H1 (cell line): ENCODE measurements around the gene UNC93A. TPM values are rescaled to one million over a fixed set of nuclear protein-coding genes. Genes with fewer than 3 reads are reported as not detected.

Source experiments
- CTCF ChIA-PET: fragments of 300-600 bp; sonication (Branson Sonifier 250); formaldehyde crosslinking; loops from one replicate; lab custom pipeline; 2021; ENCODE audit not compliant: partially characterized antibody; lab: Charles Lee
- POLR2A ChIA-PET: fragments of 300-600 bp; sonication (Branson Sonifier 250); formaldehyde crosslinking; loops from one replicate; lab custom pipeline; 2021; ENCODE audit warnings: inconsistent platforms; ENCODE audit not compliant: partially characterized antibody; lab: Charles Lee
- DNase-seq, 2 experiments: peaks; one replicate each; pipeline versions ENCODE4 v3.0.0 to v3.0.0-alpha.2; 2010 to 2022; ENCODE audit warnings: low spot score in 2 of 2, low read depth in 1 of 2, mixed read lengths in 1 of 2
- FAIRE-seq: peaks from 2 replicates; lab custom pipeline; 2011; peaks lifted over from hg19 to GRCh38; lab: Jason Lieb, UNC
- H2AFZ ChIP-seq: 2 replicates; pipeline ENCODE4 v1.8.1; 2012; ENCODE audit warnings: low read length, inconsistent platforms
- H2AK5ac ChIP-seq: 2 replicates; pipeline ENCODE4 v1.6.1; 2013; ENCODE audit warnings: low read depth, low read length
- H2BK120ac ChIP-seq: replicated peaks from 2 replicates; pipeline ENCODE3; 2013; ENCODE audit warnings: low read depth, low read length, inconsistent platforms
- H2BK12ac ChIP-seq: 2 replicates; pipeline ENCODE4 v1.6.1; 2013; ENCODE audit warnings: low read depth, low read length
- H2BK15ac ChIP-seq: 2 replicates; pipeline ENCODE4 v1.6.1; 2013; ENCODE audit warnings: low read length
- H2BK20ac ChIP-seq: 2 replicates; pipeline ENCODE4 v1.6.1; 2013; ENCODE audit warnings: low read length
- H2BK5ac ChIP-seq: 2 replicates; pipeline ENCODE4 v1.6.1; 2013; ENCODE audit warnings: low read depth, low read length
- H3K14ac ChIP-seq: 2 replicates; pipeline ENCODE4 v1.6.1; 2013; ENCODE audit warnings: inconsistent platforms; ENCODE audit not compliant: insufficient read length
- H3K18ac ChIP-seq: 2 replicates; pipeline ENCODE4 v1.6.1; 2013; ENCODE audit warnings: low read length; ENCODE audit errors: extremely low read depth
- H3K23ac ChIP-seq: 2 replicates; pipeline ENCODE4 v1.6.1; 2013; ENCODE audit warnings: inconsistent platforms; ENCODE audit not compliant: insufficient read length
- H3K23me2 ChIP-seq: 2 replicates; pipeline ENCODE4 v1.6.1; 2013; ENCODE audit warnings: low read depth, low read length
- H3K27ac ChIP-seq: 2 replicates; pipeline ENCODE4 v1.6.1; 2011; ENCODE audit warnings: low read depth, low read length, inconsistent platforms
- H3K27me3 ChIP-seq, 4 experiments: replicated peaks in 1 of 4; 1 replicate in 1 of 4; 2 replicates in 3 of 4; pipeline versions ENCODE4 v1.6.1 to v1.8.1; 2011 to 2013; ENCODE audit warnings: low read length in 3 of 4, mild to moderate bottlenecking in 3 of 4, inconsistent platforms in 2 of 4, mixed read lengths in 2 of 4, moderate library complexity in 1 of 4; ENCODE audit not compliant: control insufficient read depth in 3 of 4, insufficient read depth in 3 of 4; ENCODE audit errors: extremely low read depth in 1 of 4
- H3K36me3 ChIP-seq, 4 experiments: 2 replicates each; pipeline versions ENCODE4 v1.6.1 to v1.8.1; 2011 to 2013; ENCODE audit warnings: mild to moderate bottlenecking in 4 of 4, low read length in 3 of 4, moderate library complexity in 2 of 4, control low read depth in 1 of 4, inconsistent platforms in 1 of 4; ENCODE audit not compliant: insufficient read depth in 4 of 4, control insufficient read depth in 2 of 4
- H3K4ac ChIP-seq: replicated peaks from 2 replicates; pipeline ENCODE3; 2013; ENCODE audit warnings: low read length, low read depth, mixed read lengths, inconsistent platforms; ENCODE audit not compliant: insufficient read length
- H3K4me1 ChIP-seq, 4 experiments: replicated peaks in 1 of 4; 1 replicate in 1 of 4; 2 replicates in 3 of 4; pipeline versions ENCODE4 v1.6.1 to v1.8.1; 2011 to 2013; ENCODE audit warnings: low read length in 3 of 4, inconsistent platforms in 2 of 4, mixed read lengths in 1 of 4; ENCODE audit not compliant: insufficient read depth in 4 of 4, control insufficient read depth in 3 of 4
- H3K4me2 ChIP-seq, 2 experiments: 2 replicates each; pipeline versions ENCODE4 v1.6.1 to v1.8.1; 2011 to 2013; ENCODE audit warnings: low read depth in 2 of 2, low read length in 2 of 2, control low read depth in 1 of 2, inconsistent platforms in 1 of 2, mild to moderate bottlenecking in 1 of 2; ENCODE audit not compliant: insufficient read depth in 1 of 2
- H3K4me3 ChIP-seq, 4 experiments: fragments of 200-600, 300-600 bp in 1 of 4; sonication (generic), shearing (Covaris generic), sonication (Bioruptor Twin) in 1 of 4; 2 replicates each; pipeline versions ENCODE4 v1.5.1 to v1.8.1; 2011 to 2016; ENCODE audit warnings: low read length in 4 of 4, low read depth in 3 of 4, control low read depth in 2 of 4, inconsistent platforms in 2 of 4, mild to moderate bottlenecking in 2 of 4, mixed read lengths in 1 of 4, moderate library complexity in 1 of 4; ENCODE audit not compliant: insufficient read depth in 2 of 4; ENCODE audit errors: extremely low read depth in 1 of 4
- H3K56ac ChIP-seq: replicated peaks from 2 replicates; pipeline ENCODE3; 2013; ENCODE audit warnings: low read depth, mild to moderate bottlenecking, mixed read lengths, low read length, inconsistent platforms; ENCODE audit not compliant: insufficient read length
- H3K79me1 ChIP-seq: 2 replicates; pipeline ENCODE4 v1.6.1; 2013; ENCODE audit warnings: low read depth, low read length, control low read depth
- H3K79me2 ChIP-seq, 2 experiments: 2 replicates each; pipeline versions ENCODE4 v1.6.1 to v1.8.1; 2012 to 2013; ENCODE audit warnings: low read length in 2 of 2, mild to moderate bottlenecking in 2 of 2, inconsistent platforms in 1 of 2; ENCODE audit not compliant: insufficient read depth in 2 of 2, control insufficient read depth in 1 of 2
- H3K9ac ChIP-seq, 4 experiments: replicated peaks in 1 of 4; 1 replicate in 1 of 4; 2 replicates in 3 of 4; pipeline versions ENCODE4 v1.6.1 to v1.8.1; 2011 to 2013; ENCODE audit warnings: low read depth in 3 of 4, low read length in 3 of 4, control low read depth in 2 of 4, mild to moderate bottlenecking in 2 of 4, moderate library complexity in 2 of 4, inconsistent platforms in 1 of 4; ENCODE audit errors: extremely low read depth in 1 of 4
- H3K9me3 ChIP-seq, 2 experiments: 2 replicates each; pipeline versions ENCODE4 v1.6.1 to v1.8.1; 2012 to 2013; ENCODE audit warnings: mild to moderate bottlenecking in 2 of 2, moderate library complexity in 2 of 2, control low read depth in 1 of 2, inconsistent platforms in 1 of 2, low read depth in 1 of 2, low read length in 1 of 2, mixed read lengths in 1 of 2; ENCODE audit not compliant: insufficient read depth in 2 of 2
- H4K20me1 ChIP-seq, 2 experiments: replicated peaks in 1 of 2; 2 replicates each; pipeline versions ENCODE3 to v1.8.1; 2011 to 2013; ENCODE audit warnings: inconsistent platforms in 2 of 2, low read length in 2 of 2, mild to moderate bottlenecking in 1 of 2; ENCODE audit not compliant: insufficient read depth in 2 of 2, control insufficient read depth in 1 of 2
- H4K5ac ChIP-seq: 2 replicates; pipeline ENCODE4 v1.6.1; 2013; ENCODE audit warnings: low read length, low read depth, mixed read lengths, inconsistent platforms; ENCODE audit not compliant: insufficient read length
- H4K8ac ChIP-seq: 2 replicates; pipeline ENCODE4 v1.8.0; 2013; ENCODE audit warnings: mild to moderate bottlenecking, moderate library complexity, low read length, inconsistent platforms; ENCODE audit not compliant: insufficient read depth; ENCODE audit errors: extremely low read depth
- H4K91ac ChIP-seq: replicated peaks from 2 replicates; pipeline ENCODE3; 2013; ENCODE audit warnings: low read length, mixed read lengths, inconsistent platforms; ENCODE audit not compliant: insufficient read length
- BRCA1 ChIP-seq: IDR thresholded peaks from 2 replicates; pipeline ENCODE4 v1.6.1; 2012; ENCODE audit warnings: low read depth, low read length, improper control_type of control experiment
- EZH2 ChIP-seq: fragments of 200-600 bp; sonication (generic); IDR thresholded peaks from 2 replicates; pipeline ENCODE4 v1.7.1; 2012; ENCODE audit warnings: low read depth, mild to moderate bottlenecking, moderate library complexity, low read length, inconsistent platforms; ENCODE audit not compliant: severe bottlenecking
- FOSL1 ChIP-seq: IDR thresholded peaks from 2 replicates; pipeline ENCODE4 v1.6.1; 2011; ENCODE audit warnings: mild to moderate bottlenecking, low read depth, low read length, moderate library complexity; ENCODE audit not compliant: insufficient read depth
- KDM1A ChIP-seq: fragments of 200-600, 300-600 bp; sonication (generic); IDR thresholded peaks from 2 replicates; pipeline ENCODE4 v1.7.1; 2016; ENCODE audit warnings: mild to moderate bottlenecking, low read length, borderline replicate concordance
- MAX ChIP-seq: IDR thresholded peaks from 2 replicates; pipeline ENCODE4 v1.6.1; 2012; ENCODE audit warnings: inconsistent platforms
- RFX5 ChIP-seq: IDR thresholded peaks from 2 replicates; pipeline ENCODE4 v1.6.1; 2011; ENCODE audit warnings: low read depth, low read length, improper control_type of control experiment, borderline replicate concordance
- SIN3A ChIP-seq, 2 experiments: IDR thresholded peaks in 1 of 2; conservative IDR thresholded peaks in 1 of 2; 2 replicates each; pipeline ENCODE4 v1.6.1; 2011 to 2012; ENCODE audit warnings: low read length in 2 of 2, improper control_type of control experiment in 1 of 2, low read depth in 1 of 2, mild to moderate bottlenecking in 1 of 2
- SP4 ChIP-seq: IDR thresholded peaks from 2 replicates; pipeline ENCODE4 v1.6.1; 2012; ENCODE audit warnings: low read length, inconsistent platforms
- SUZ12 ChIP-seq: fragments of 200-600 bp; sonication (generic); IDR thresholded peaks from 2 replicates; pipeline ENCODE4 v1.6.1; 2012; ENCODE audit warnings: mild to moderate bottlenecking, inconsistent platforms, low read length, moderate library complexity, mixed read lengths
- TAF1 ChIP-seq: IDR thresholded peaks from 2 replicates; pipeline ENCODE4 v1.6.1; 2011; ENCODE audit warnings: mild to moderate bottlenecking, low read depth, low read length
- TCF12 ChIP-seq: IDR thresholded peaks from 2 replicates; pipeline ENCODE4 v1.6.1; 2011; ENCODE audit warnings: low read depth, mild to moderate bottlenecking, low read length
- YY1 ChIP-seq: IDR thresholded peaks from 2 replicates; pipeline ENCODE4 v1.6.1; 2011; ENCODE audit warnings: low read depth, mild to moderate bottlenecking, low read length
- ZNF274 ChIP-seq: IDR thresholded peaks from 2 replicates; pipeline ENCODE4 v1.7.0; 2012; ENCODE audit warnings: low read length, borderline replicate concordance; ENCODE audit errors: extremely low read depth
- WGBS, 2 experiments: shearing (Covaris generic) in 1 of 2; methylation state at CpG; one replicate each; pipeline versions ENCODE4 v1.1.6 to v1.1.7; 2013 to 2015; ENCODE audit warnings: low lambda C conversion rate in 2 of 2, mixed read lengths in 2 of 2, inconsistent platforms in 1 of 2, low coverage in 1 of 2, missing lambda C conversion rate in 1 of 2; ENCODE audit not compliant: insufficient replicate concordance in 2 of 2, insufficient coverage in 1 of 2, insufficient read length in 1 of 2; ENCODE audit errors: extremely low coverage in 1 of 2, missing lambda C conversion rate in 1 of 2; 5-methylcytosine and 5-hydroxymethylcytosine counted together
- polyA plus RNA-seq, 7 experiments: library from polyadenylated mRNA; depleted of rRNA in 3 of 7; stranded (reverse) in 5 of 7; unstranded in 2 of 7; fragments of >200 nt in 5 of 7; fragments of 200-250 nt in 2 of 7; gene quantifications; 1 replicate in 5 of 7; 2 replicates in 1 of 7; 4 replicates in 1 of 7; pipeline versions ENCODE4 v1.2.1 to v1.2.3, GENCODE V29; 2011 to 2013; ENCODE audit warnings: missing spikeins in 2 of 7, mixed read lengths in 2 of 7
- total RNA-seq: library from RNA; stranded (reverse); fragmentation: NEBNext Ultra II Directional; extraction: Animal tissue kit (Norgen Biotek cat#: 25700); gene quantifications from 2 replicates; pipeline ENCODE4 v1.2.1, GENCODE V29; 2021

The UNC93A gene
- total and polyA plus RNA-seq, 2 of the 8 experiments (the other 6 are each of a cell fraction or from before 2014, with no cell fraction given), result 0.39 TPM; not detected in 1

DNA sequence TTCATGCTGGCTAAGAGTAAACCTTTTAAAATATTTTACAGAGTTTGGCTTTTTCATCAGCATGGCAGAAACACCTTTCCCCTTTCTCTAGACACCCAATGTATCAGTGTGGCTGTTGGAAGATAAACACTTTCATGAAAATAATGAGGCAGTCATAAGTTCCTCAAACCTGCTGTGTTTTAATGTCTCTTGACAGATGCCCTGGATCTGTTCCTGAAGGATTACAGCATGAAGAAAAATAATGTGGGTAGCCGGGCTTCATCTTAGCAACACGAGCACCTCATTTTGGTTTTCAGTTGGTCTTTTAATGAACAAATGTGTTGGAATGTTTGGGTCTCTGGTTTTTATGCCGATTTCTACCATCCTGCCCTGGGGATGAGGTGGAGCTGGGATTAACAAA, 45.5 kb upstream of the UNC93A start:
- ChIA-PET CTCF (interaction anchor here (1.1 to 3.6 kb wide), 7 partner anchors 10 to 118 kb away, joined by 3 to 28 read pairs (median 3); no protein-coding TSS in a partner anchor), POLR2A (interaction anchor here (1.1 to 2.2 kb wide), 4 partner anchors 10 to 118 kb away, joined by 3 to 7 read pairs (median 4); no protein-coding TSS in a partner anchor)
- peaks cover 4% of the 10 kb centered on the region for H3K23me2 ChIP-seq
- WGBS, 2 experiments, result 82% methylated on average over 3 of the region's 3 CpGs; no CpG with 5 or more reads in 1 of the 2 experiments
- no peaks in the 10 kb centered on the region for H3K27me3 ChIP-seq
- DNase-seq, result no peak
- H4K5ac ChIP-seq, result no peak overlapping the region
- peaks cover 0 to 3% of the 10 kb centered on the region in 2 experiments; a peak in 1 of 4 replicates for H3K79me2 ChIP-seq
- no peak overlapping the region for H2AFZ ChIP-seq
- no peak overlapping the region for H2BK15ac ChIP-seq
- peak overlapping the region; percentile 86 for H3K18ac ChIP-seq
- peaks cover 0 to 7% (median 3%) of the 10 kb centered on the region in 4 experiments; a peak in 4 of 8 replicates for H3K36me3 ChIP-seq
- H3K27ac ChIP-seq, result peak overlapping the region; percentile 6; the same call in 1 of the 2 replicates
- H4K91ac ChIP-seq, result peak overlapping the region; percentile 76
- H3K4me1 ChIP-seq, result peaks cover 13 to 46% (median 33%) of the 10 kb centered on the region in 4 experiments
- no peaks in the 10 kb centered on the region; a peak in 1 of 4 replicates for H3K9me3 ChIP-seq
- no peak overlapping the region for H3K23ac ChIP-seq
- no peak overlapping the region; a peak in 1 of 7 replicates for H3K9ac ChIP-seq
- H2BK5ac ChIP-seq, result peak overlapping the region; percentile 100; the same call in 1 of the 2 replicates
- no peak overlapping the region for H3K56ac ChIP-seq
- H2BK120ac ChIP-seq, result peak overlapping the region; percentile 73
- H4K8ac ChIP-seq, result no peak overlapping the region
- no peak overlapping the region for H3K14ac ChIP-seq
- peak overlapping the region; percentile 51 to 74 for H3K4me2 ChIP-seq
- peak overlapping the region in 1 of 4 experiments; percentile 21; a peak in 1 of 8 replicates for H3K4me3 ChIP-seq
- no peaks in the 10 kb centered on the region for H4K20me1 ChIP-seq
- FAIRE-seq, result no peak
- peak overlapping the region; percentile 99 for H2BK20ac ChIP-seq
- H2AK5ac ChIP-seq, result peak overlapping the region; percentile 79; the same call in 1 of the 2 replicates
- H2BK12ac ChIP-seq, result peak overlapping the region; percentile 97
- peaks cover 3% of the 10 kb centered on the region; the same call in 1 of the 2 replicates for H3K79me1 ChIP-seq
- H3K4ac ChIP-seq, result peak overlapping the region; percentile 10
- no peak for TF ChIP-seq SUZ12
- TF ChIP-seq SIN3A (conservative IDR thresholded peaks at IDR 0.05 in 1 of 2, IDR thresholded peaks at IDR 0.05 in 1 of 2; ENCODE audit: low read depth in 1 of 2, low read length in 2 of 2), result no peak
- no peak for TF ChIP-seq ZNF274
- TF ChIP-seq YY1, result no peak
- no peak for TF ChIP-seq MAX
- TF ChIP-seq FOSL1, result no peak
- no peak for TF ChIP-seq RFX5
- TF ChIP-seq KDM1A, result no peak
- TF ChIP-seq BRCA1, result no peak
- TF ChIP-seq TCF12, result no peak
- TF ChIP-seq EZH2, result no peak
- no peak for TF ChIP-seq SP4
- TF ChIP-seq TAF1, result no peak
